Measurements from ENCODE around the gene CC2D2A.

Gene CC2D2A

DNA sequence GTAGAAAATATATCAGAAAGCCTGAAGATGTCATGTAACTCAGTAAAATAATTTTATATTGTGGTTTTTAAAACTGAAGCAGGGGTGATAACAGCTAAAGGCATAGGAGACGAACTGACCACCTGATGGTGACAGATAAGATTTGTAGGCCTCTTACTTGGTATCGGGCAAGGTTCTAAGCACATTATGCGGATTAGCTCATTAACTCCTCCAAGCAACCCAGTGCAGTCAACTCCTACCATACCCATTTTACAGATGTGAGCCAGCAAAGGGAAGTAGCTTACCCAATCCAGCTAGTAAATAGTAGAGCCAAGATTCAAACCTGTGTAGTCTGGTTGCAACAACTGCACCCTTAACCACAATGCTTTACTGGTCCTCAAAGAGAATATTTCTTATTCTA, 62.1 kb downstream of the CC2D2A start:
- Histone ChIP-seq H2BK15ac (ENCODE audit: low read depth, poor library complexity, severe bottlenecking) (no peak overlapping the region), H3K4me2 (ENCODE audit: low read length, poor library complexity, severe bottlenecking) (no peak overlapping the region), H4K8ac (ENCODE audit: low read length) (no peak overlapping the region), H3K9me3 (ENCODE audit: control insufficient read depth, low read length) (no peaks in the 10 kb centered on the region), H3K23ac (ENCODE audit: low read length in 2 of 2) (no peak overlapping the region), H2BK12ac (ENCODE audit: low read length in 2 of 2) (no peak overlapping the region), H2BK120ac (ENCODE audit: low read depth, low read length) (no peak overlapping the region), H4K91ac (ENCODE audit: low read length) (no peak overlapping the region), H3K27ac (ENCODE audit: low read length, poor library complexity, severe bottlenecking) (no peak overlapping the region), H2AK5ac (ENCODE audit: low read length, severe bottlenecking) (no peak overlapping the region), H3K4ac (ENCODE audit: low read depth in 1 of 2, low read length in 2 of 2) (no peak overlapping the region), H3K27me3 (ENCODE audit: control insufficient read depth in 1 of 2, insufficient read depth in 1 of 2, low read length in 2 of 2) (no peaks in the 10 kb centered on the region), H3K79me1 (replicated peaks; ENCODE audit: low read length, poor library complexity, severe bottlenecking) (no peaks in the 10 kb centered on the region), H3K18ac (ENCODE audit: low read depth in 1 of 2, low read length in 2 of 2) (no peak overlapping the region), H3K14ac (ENCODE audit: low read length in 2 of 2) (no peak overlapping the region), H3K4me1 (ENCODE audit: control insufficient read depth, insufficient read depth, low read depth, low read length) (no peaks in the 10 kb centered on the region), H2BK5ac (ENCODE audit: low read depth, low read length, poor library complexity, severe bottlenecking) (no peak overlapping the region), H2AFZ (ENCODE audit: low read depth, low read length) (no peak overlapping the region), H3K4me3 (ENCODE audit: insufficient read depth in 1 of 2, low read depth in 1 of 2, low read length in 2 of 2) (no peak overlapping the region), H3K9ac (ENCODE audit: low read length) (no peak overlapping the region), H3K36me3 (ENCODE audit: control insufficient read depth in 1 of 2, insufficient read depth in 2 of 2, low read depth in 1 of 2, low read length in 2 of 2) (peaks cover 9 to 79% of the 10 kb centered on the region in 2 experiments)
- no peak for DNase-seq
- WGBS: 97% methylated on average over 3 of the region's 3 CpGs

DNA sequence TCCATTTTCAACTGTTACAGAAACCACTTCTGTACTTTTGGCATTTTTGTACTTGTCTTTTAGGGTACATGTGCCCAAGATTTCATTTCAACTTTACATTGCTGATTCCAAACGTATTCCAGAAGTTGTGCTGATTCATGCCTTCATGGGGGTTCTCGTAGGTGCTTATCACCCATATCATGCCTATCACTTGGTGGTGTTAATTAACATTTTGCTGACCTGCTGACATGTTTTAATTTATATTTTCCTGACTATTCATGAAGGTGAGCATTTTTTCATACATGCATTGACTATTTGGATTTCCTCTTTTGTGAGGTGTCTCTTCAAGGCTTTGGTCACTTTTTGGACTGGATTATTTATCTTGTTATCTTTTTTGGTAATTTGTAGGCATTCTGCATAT, 64.1 kb downstream of the CC2D2A start:
- Histone ChIP-seq H2BK12ac (ENCODE audit: low read length in 2 of 2) (no peak overlapping the region), H3K18ac (ENCODE audit: low read depth in 1 of 2, low read length in 2 of 2) (no peak overlapping the region), H2AFZ (ENCODE audit: low read depth, low read length) (no peak overlapping the region), H2BK15ac (ENCODE audit: low read depth, poor library complexity, severe bottlenecking) (no peak overlapping the region), H2BK120ac (ENCODE audit: low read depth, low read length) (no peak overlapping the region), H3K14ac (ENCODE audit: low read length in 2 of 2) (no peak overlapping the region), H3K4me2 (ENCODE audit: low read length, poor library complexity, severe bottlenecking) (no peak overlapping the region), H3K4me3 (ENCODE audit: insufficient read depth in 1 of 2, low read depth in 1 of 2, low read length in 2 of 2) (no peak overlapping the region), H3K27ac (ENCODE audit: low read length, poor library complexity, severe bottlenecking) (no peak overlapping the region), H3K27me3 (ENCODE audit: control insufficient read depth in 1 of 2, insufficient read depth in 1 of 2, low read length in 2 of 2) (no peaks in the 10 kb centered on the region), H3K4me1 (ENCODE audit: control insufficient read depth, insufficient read depth, low read depth, low read length) (no peaks in the 10 kb centered on the region), H4K91ac (ENCODE audit: low read length) (no peak overlapping the region), H2BK5ac (ENCODE audit: low read depth, low read length, poor library complexity, severe bottlenecking) (no peak overlapping the region), H3K4ac (ENCODE audit: low read depth in 1 of 2, low read length in 2 of 2) (no peak overlapping the region), H4K8ac (ENCODE audit: low read length) (no peak overlapping the region), H3K79me1 (replicated peaks; ENCODE audit: low read length, poor library complexity, severe bottlenecking) (no peaks in the 10 kb centered on the region), H3K9me3 (ENCODE audit: control insufficient read depth, low read length) (no peaks in the 10 kb centered on the region), H3K23ac (ENCODE audit: low read length in 2 of 2) (no peak overlapping the region), H3K9ac (ENCODE audit: low read length) (no peak overlapping the region), H2AK5ac (ENCODE audit: low read length, severe bottlenecking) (no peak overlapping the region), H3K36me3 (ENCODE audit: control insufficient read depth in 1 of 2, insufficient read depth in 2 of 2, low read depth in 1 of 2, low read length in 2 of 2) (peaks cover 21 to 79% of the 10 kb centered on the region in 2 experiments)
- 100% methylated on average over 1 of the region's 2 CpGs for WGBS
- no peak for DNase-seq

DNA sequence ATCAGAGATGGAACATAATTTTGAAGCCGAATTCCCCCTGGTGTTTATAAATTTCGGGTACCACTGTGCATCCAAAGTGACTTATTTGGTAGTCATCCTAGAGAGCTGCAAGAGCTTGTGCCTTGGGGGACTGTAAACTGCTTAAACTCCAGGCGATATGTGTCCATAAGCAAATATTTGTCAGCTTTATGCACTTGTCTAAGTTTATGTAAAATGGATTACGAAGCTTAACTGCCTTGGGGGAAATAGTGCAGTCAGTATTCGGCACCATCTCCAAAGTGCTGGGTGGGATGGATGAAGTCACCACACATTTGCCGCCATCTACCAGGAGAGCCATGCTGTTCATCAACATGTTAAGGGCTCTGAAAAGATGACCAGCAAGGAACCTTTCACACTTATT, 65.9 kb downstream of the CC2D2A start:
- 96% methylated on average over 6 of the region's 6 CpGs for WGBS
- Histone ChIP-seq H2AFZ (ENCODE audit: low read depth, low read length) (no peak overlapping the region), H4K91ac (ENCODE audit: low read length) (no peak overlapping the region), H2AK5ac (ENCODE audit: low read length, severe bottlenecking) (no peak overlapping the region), H3K27me3 (ENCODE audit: control insufficient read depth in 1 of 2, insufficient read depth in 1 of 2, low read length in 2 of 2) (no peaks in the 10 kb centered on the region), H3K14ac (ENCODE audit: low read length in 2 of 2) (no peak overlapping the region), H3K18ac (ENCODE audit: low read depth in 1 of 2, low read length in 2 of 2) (no peak overlapping the region), H2BK5ac (ENCODE audit: low read depth, low read length, poor library complexity, severe bottlenecking) (no peak overlapping the region), H2BK12ac (ENCODE audit: low read length in 2 of 2) (no peak overlapping the region), H3K9ac (ENCODE audit: low read length) (no peak overlapping the region), H3K4me3 (ENCODE audit: insufficient read depth in 1 of 2, low read depth in 1 of 2, low read length in 2 of 2) (no peak overlapping the region), H3K4me1 (ENCODE audit: control insufficient read depth, insufficient read depth, low read depth, low read length) (no peaks in the 10 kb centered on the region), H3K9me3 (ENCODE audit: control insufficient read depth, low read length) (no peaks in the 10 kb centered on the region), H3K4me2 (ENCODE audit: low read length, poor library complexity, severe bottlenecking) (no peak overlapping the region), H3K36me3 (ENCODE audit: control insufficient read depth in 1 of 2, insufficient read depth in 2 of 2, low read depth in 1 of 2, low read length in 2 of 2) (peaks cover 17 to 88% of the 10 kb centered on the region in 2 experiments), H2BK120ac (ENCODE audit: low read depth, low read length) (no peak overlapping the region), H4K8ac (ENCODE audit: low read length) (no peak overlapping the region), H3K27ac (ENCODE audit: low read length, poor library complexity, severe bottlenecking) (no peak overlapping the region), H3K4ac (ENCODE audit: low read depth in 1 of 2, low read length in 2 of 2) (no peak overlapping the region), H2BK15ac (ENCODE audit: low read depth, poor library complexity, severe bottlenecking) (no peak overlapping the region), H3K23ac (ENCODE audit: low read length in 2 of 2) (no peak overlapping the region), H3K79me1 (replicated peaks; ENCODE audit: low read length, poor library complexity, severe bottlenecking) (no peaks in the 10 kb centered on the region)
- DNase-seq: no peak

- WGBS: 50% methylated on average over 5 of the region's 7 CpGs
- H3K79me1 ChIP-seq (replicated peaks; ENCODE audit: low read length, poor library complexity, severe bottlenecking): no peaks in the 10 kb centered on the region
- no peak for DNase-seq
These were observed 67.1 kb downstream of the CC2D2A start for GRCh38 chr4:15536552-15537499.

More at GRCh38 chr4:15536552-15537499, 67.1 kb downstream of the CC2D2A start:
- H2BK5ac ChIP-seq (ENCODE audit: low read depth, low read length, poor library complexity, severe bottlenecking): no peak overlapping the region
- H3K4ac ChIP-seq (ENCODE audit: low read depth in 1 of 2, low read length in 2 of 2): no peak overlapping the region
- H3K9me3 ChIP-seq (ENCODE audit: control insufficient read depth, low read length): no peaks in the 10 kb centered on the region
- H3K23ac ChIP-seq (ENCODE audit: low read length in 2 of 2): no peak overlapping the region
- no peak overlapping the region for H3K14ac ChIP-seq (ENCODE audit: low read length in 2 of 2)
- H4K91ac ChIP-seq (ENCODE audit: low read length): no peak overlapping the region
- no peak overlapping the region for H3K18ac ChIP-seq (ENCODE audit: low read depth in 1 of 2, low read length in 2 of 2)
- no peak overlapping the region for H3K4me3 ChIP-seq (ENCODE audit: insufficient read depth in 1 of 2, low read depth in 1 of 2, low read length in 2 of 2)
- H3K9ac ChIP-seq (ENCODE audit: low read length): no peak overlapping the region
- no peak overlapping the region for H4K8ac ChIP-seq (ENCODE audit: low read length)
- no peak overlapping the region for H2BK120ac ChIP-seq (ENCODE audit: low read depth, low read length)
- no peak overlapping the region for H2AFZ ChIP-seq (ENCODE audit: low read depth, low read length)
- no peak overlapping the region for H3K27ac ChIP-seq (ENCODE audit: low read length, poor library complexity, severe bottlenecking)
- no peak overlapping the region for H2BK15ac ChIP-seq (ENCODE audit: low read depth, poor library complexity, severe bottlenecking)
- no peaks in the 10 kb centered on the region for H3K27me3 ChIP-seq (ENCODE audit: control insufficient read depth in 1 of 2, insufficient read depth in 1 of 2, low read length in 2 of 2)
- no peak overlapping the region for H3K4me2 ChIP-seq (ENCODE audit: low read length, poor library complexity, severe bottlenecking)
- no peak overlapping the region for H2AK5ac ChIP-seq (ENCODE audit: low read length, severe bottlenecking)
- H2BK12ac ChIP-seq (ENCODE audit: low read length in 2 of 2): no peak overlapping the region
- H3K4me1 ChIP-seq (ENCODE audit: control insufficient read depth, insufficient read depth, low read depth, low read length): no peaks in the 10 kb centered on the region
- H3K36me3 ChIP-seq (ENCODE audit: control insufficient read depth in 1 of 2, insufficient read depth in 2 of 2, low read depth in 1 of 2, low read length in 2 of 2): peaks cover 14 to 89% of the 10 kb centered on the region in 2 experiments
